Measurements from ENCODE around the gene CCL21. TPM values are rescaled to one million over a fixed set of nuclear protein-coding genes. Genes with fewer than 3 reads are reported as not detected.

The CCL21 gene
- polyA plus RNA-seq, 2 of the 4 experiments (the other 2 are of a cell fraction): not detected

DNA sequence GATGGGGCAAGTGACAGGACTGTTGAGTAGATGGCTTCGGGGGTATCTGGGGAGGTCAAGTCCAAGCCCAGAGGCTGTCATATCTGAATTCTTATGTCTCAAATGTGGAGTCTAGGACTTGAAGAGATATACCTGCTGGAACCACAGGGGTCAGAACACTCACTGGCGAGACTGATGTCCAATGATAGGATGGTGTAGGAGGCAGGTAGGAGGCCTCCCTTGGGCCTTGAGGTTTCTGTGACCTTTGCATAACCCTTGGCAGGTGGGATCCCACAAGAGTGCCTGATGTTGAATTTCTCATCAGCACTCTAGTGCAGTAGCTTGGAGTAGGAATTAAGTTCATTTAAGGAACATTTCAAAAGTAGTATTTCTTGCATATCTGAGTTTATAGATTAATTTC is 2.8 kb downstream of the CCL21 start (continued):
- TF ChIP-seq GATA3 (IDR thresholded peaks at IDR 0.05; ENCODE audit: borderline replicate concordance) (no peak), NPAS2 (CRISPR knock-in tag; IDR thresholded peaks at IDR 0.05; ENCODE audit: borderline replicate concordance) (no peak), RCOR1 (IDR thresholded peaks at IDR 0.05; ENCODE audit: low read depth, low read length) (no peak), CBX8 (IDR thresholded peaks at IDR 0.05) (no peak)

DNA sequence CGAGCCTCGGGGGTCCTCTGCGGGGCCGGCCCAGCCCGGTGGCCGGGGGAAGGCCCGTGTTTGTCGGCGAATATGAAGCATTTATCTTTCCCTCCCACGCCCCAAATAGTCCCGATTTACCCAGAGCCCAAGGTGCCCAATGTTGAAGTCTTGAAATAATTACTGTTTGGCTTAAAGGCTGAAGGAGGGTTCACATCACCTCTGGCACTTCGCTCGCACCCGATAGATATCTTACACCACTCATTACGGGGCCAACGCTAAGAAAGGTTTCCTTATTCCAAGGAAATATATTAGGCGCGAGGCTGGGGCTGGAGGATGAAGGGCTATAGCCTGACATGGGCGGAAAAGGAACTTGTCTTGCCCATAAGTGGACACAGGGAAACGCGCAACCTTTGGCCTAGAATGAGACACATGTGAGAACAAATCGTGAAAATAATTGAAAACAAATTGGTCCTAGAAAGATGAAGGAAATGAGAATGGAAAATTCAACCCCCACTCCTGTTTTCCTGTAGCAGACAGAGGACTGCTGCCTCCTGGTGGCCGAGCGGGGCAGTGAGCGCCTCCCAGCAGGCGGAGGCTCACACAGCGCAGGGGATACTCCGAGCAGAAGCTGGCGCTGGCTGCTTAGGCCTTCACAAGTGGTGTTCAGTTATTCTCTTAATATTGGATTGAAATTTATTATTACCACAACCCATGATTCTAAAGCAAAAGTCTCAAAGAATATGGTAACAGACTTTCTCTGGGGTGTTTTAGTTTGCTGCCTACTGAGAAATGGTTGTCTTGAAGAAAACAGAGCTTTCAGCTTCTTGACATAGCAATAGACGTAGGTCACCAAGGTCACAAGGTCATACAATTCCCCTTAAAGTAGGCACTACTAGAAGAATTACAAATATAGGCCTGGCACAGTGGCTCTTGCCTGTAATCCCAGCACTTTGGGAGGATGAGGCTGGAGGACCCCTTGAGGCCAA is 7.9 kb downstream of the CCL21 start:
- Histone ChIP-seq H3K4me2 (peak overlapping the region; percentile 93), H3K4me3 (peak overlapping the region; percentile 57), H3K4me1 (no peaks in the 10 kb centered on the region), H3K27ac (peak overlapping the region; percentile 51 to 87), H3K9me3 (no peaks in the 10 kb centered on the region)
- ATAC-seq: peak; percentile 90 to 93
- FAIRE-seq: peak; percentile 65
- POLR2A ChIA-PET: interaction anchor here (0.5 to 1.5 kb wide), 2 partner anchors 37 to 370 kb away, joined by 3 to 4 read pairs; partner anchors contain the start of gene VCP
- peak; percentile 78 to 90 for DNase-seq (ENCODE audit: low read depth in 1 of 2, low spot score in 1 of 2)
- TF ChIP-seq RCOR1 (IDR thresholded peaks at IDR 0.05; ENCODE audit: low read depth, low read length): no peak
- TF ChIP-seq HOXA7 (CRISPR knock-in tag; IDR thresholded peaks at IDR 0.05): no peak
- TF ChIP-seq EHMT2 (IDR thresholded peaks at IDR 0.05; ENCODE audit: low read depth): no peak
- peak; percentile 77 for TF ChIP-seq SMC3 (IDR thresholded peaks at IDR 0.05)
- TF ChIP-seq RAD21 (conservative IDR thresholded peaks at IDR 0.05 in 1 of 2, IDR thresholded peaks at IDR 0.05 in 1 of 2): peak; percentile 72 to 73
- no peak for TF ChIP-seq CHD2 (IDR thresholded peaks at IDR 0.05; ENCODE audit: low read length, partially characterized antibody)
- no peak for TF ChIP-seq POLR2AphosphoS2 (conservative IDR thresholded peaks at IDR 0.05; ENCODE audit: low read length)
- TF ChIP-seq TFCP2L1 (CRISPR knock-in tag; IDR thresholded peaks at IDR 0.05): no peak
- no peak for TF ChIP-seq NPAS2 (CRISPR knock-in tag; IDR thresholded peaks at IDR 0.05; ENCODE audit: borderline replicate concordance)
- TF ChIP-seq, protein P1, sequence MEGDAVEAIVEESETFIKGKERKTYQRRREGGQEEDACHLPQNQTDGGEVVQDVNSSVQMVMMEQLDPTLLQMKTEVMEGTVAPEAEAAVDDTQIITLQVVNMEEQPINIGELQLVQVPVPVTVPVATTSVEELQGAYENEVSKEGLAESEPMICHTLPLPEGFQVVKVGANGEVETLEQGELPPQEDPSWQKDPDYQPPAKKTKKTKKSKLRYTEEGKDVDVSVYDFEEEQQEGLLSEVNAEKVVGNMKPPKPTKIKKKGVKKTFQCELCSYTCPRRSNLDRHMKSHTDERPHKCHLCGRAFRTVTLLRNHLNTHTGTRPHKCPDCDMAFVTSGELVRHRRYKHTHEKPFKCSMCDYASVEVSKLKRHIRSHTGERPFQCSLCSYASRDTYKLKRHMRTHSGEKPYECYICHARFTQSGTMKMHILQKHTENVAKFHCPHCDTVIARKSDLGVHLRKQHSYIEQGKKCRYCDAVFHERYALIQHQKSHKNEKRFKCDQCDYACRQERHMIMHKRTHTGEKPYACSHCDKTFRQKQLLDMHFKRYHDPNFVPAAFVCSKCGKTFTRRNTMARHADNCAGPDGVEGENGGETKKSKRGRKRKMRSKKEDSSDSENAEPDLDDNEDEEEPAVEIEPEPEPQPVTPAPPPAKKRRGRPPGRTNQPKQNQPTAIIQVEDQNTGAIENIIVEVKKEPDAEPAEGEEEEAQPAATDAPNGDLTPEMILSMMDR (IDR thresholded peaks at IDR 0.05): peak; percentile 96
- CTCF ChIA-PET: interaction anchor here (0.6 to 6.9 kb wide), 50 partner anchors 8 to 562 kb away, joined by 3 to 135 read pairs (median 4); partner anchors contain the start of genes CCL19, CCL21, CCL27 and DCTN3
- 3% methylated on average over 24 of the region's 30 CpGs for WGBS (ENCODE audit: missing lambda C conversion rate)

- CTCF ChIA-PET: interaction anchor here (0.5 to 6.9 kb wide), 32 partner anchors 9 to 1279 kb away, joined by 3 to 135 read pairs (median 4); partner anchors contain the start of genes CCL19, CCL21, CCL27 and GALT
- peak overlapping the region; percentile 57 for H3K4me3 ChIP-seq
- no peak for TF ChIP-seq POLR2A (IDR thresholded peaks at IDR 0.05; ENCODE audit: low read length)
- no peak for TF ChIP-seq EHMT2 (IDR thresholded peaks at IDR 0.05; ENCODE audit: low read depth)
- TF ChIP-seq, protein P2, sequence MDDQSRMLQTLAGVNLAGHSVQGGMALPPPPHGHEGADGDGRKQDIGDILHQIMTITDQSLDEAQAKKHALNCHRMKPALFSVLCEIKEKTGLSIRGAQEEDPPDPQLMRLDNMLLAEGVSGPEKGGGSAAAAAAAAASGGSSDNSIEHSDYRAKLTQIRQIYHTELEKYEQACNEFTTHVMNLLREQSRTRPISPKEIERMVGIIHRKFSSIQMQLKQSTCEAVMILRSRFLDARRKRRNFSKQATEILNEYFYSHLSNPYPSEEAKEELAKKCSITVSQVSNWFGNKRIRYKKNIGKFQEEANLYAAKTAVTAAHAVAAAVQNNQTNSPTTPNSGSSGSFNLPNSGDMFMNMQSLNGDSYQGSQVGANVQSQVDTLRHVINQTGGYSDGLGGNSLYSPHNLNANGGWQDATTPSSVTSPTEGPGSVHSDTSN (IDR thresholded peaks at IDR 0.05): no peak
- no peak for TF ChIP-seq MYC (IDR thresholded peaks at IDR 0.05; ENCODE audit: borderline replicate concordance, low read length)
- TF ChIP-seq SREBF2 (IDR thresholded peaks at IDR 0.05): no peak
- no peak for TF ChIP-seq EP300 (IDR thresholded peaks at IDR 0.05)
- no peak for TF ChIP-seq PHF8 (IDR thresholded peaks at IDR 0.05; ENCODE audit: borderline replicate concordance, low read depth)
- TF ChIP-seq CHD2 (IDR thresholded peaks at IDR 0.05; ENCODE audit: low read length, partially characterized antibody): no peak
- no peak for TF ChIP-seq ZNF302 (CRISPR knock-in tag; IDR thresholded peaks at IDR 0.05)
- no peak for TF ChIP-seq ZFP36 (IDR thresholded peaks at IDR 0.05; ENCODE audit: borderline replicate concordance, partially characterized antibody)
- TF ChIP-seq HOXA7 (CRISPR knock-in tag; IDR thresholded peaks at IDR 0.05): no peak
- TF ChIP-seq KDM5A (IDR thresholded peaks at IDR 0.05): no peak
- TF ChIP-seq MAFK (IDR thresholded peaks at IDR 0.05; ENCODE audit: partially characterized antibody): no peak
- TF ChIP-seq FOSB (CRISPR knock-in tag; IDR thresholded peaks at IDR 0.05): no peak
- TF ChIP-seq, protein P1 (IDR thresholded peaks at IDR 0.05): peak; percentile 93
- no peak for TF ChIP-seq TP53 (CRISPR knock-in tag; IDR thresholded peaks at IDR 0.05)
- no peak for TF ChIP-seq HDAC2 (IDR thresholded peaks at IDR 0.05)
- TF ChIP-seq, protein P3, sequence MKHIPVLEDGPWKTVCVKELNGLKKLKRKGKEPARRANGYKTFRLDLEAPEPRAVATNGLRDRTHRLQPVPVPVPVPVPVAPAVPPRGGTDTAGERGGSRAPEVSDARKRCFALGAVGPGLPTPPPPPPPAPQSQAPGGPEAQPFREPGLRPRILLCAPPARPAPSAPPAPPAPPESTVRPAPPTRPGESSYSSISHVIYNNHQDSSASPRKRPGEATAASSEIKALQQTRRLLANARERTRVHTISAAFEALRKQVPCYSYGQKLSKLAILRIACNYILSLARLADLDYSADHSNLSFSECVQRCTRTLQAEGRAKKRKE (CRISPR knock-in tag; IDR thresholded peaks at IDR 0.05; ENCODE audit: low read depth): no peak
Observed at GRCh38 chr9:34701023-34701768, 8.7 kb downstream of the CCL21 start.

More at GRCh38 chr9:34701023-34701768, 8.7 kb downstream of the CCL21 start:
- ATAC-seq: peak; percentile 94 to 96
- no peak for FAIRE-seq
- H3K4me2 ChIP-seq: peak overlapping the region; percentile 93
- no peaks in the 10 kb centered on the region for H3K4me1 ChIP-seq
- POLR2A ChIA-PET: no interaction called here
- peak; percentile 77 to 83 for DNase-seq (ENCODE audit: low read depth in 1 of 2, low spot score in 1 of 2)
- peak overlapping the region; percentile 51 to 87 for H3K27ac ChIP-seq
- H3K9me3 ChIP-seq: no peaks in the 10 kb centered on the region
- WGBS (ENCODE audit: missing lambda C conversion rate): 26% methylated on average over 22 of the region's 52 CpGs
